Measurements from ENCODE around the gene LHPP.

DNA sequence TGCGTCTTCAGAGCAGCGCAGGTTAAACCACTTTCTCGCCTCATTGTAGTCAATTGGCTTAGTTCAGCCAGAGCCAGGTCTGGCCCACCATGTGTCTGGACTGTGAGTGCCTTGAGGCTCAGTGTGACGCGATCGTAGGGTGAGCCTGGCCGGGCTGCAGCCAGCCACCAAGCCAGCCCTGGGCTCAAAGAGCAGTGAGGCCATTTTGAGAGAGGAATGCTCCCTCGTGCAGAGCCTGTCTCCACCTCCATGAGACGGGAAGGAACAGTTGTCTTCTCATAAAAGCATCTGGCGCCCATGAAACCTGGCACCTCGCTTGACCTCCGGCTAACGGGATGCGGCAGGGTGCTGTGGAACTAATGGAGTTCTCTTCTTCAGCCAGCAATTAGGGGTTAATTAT lies 34.5 kb downstream of the LHPP start:
- TF ChIP-seq CTCF (conservative IDR thresholded peaks at IDR 0.05; ENCODE audit: low read depth, low read length): no peak
- TF ChIP-seq EZH2 (IDR thresholded peaks at IDR 0.05; ENCODE audit: low read length, unreplicated experiment): no peak
- TF ChIP-seq EZH2phosphoT487 (IDR thresholded peaks at IDR 0.05; ENCODE audit: borderline replicate concordance, low read length): no peak
